Measurements from ENCODE around the gene BUD13.

DNA sequence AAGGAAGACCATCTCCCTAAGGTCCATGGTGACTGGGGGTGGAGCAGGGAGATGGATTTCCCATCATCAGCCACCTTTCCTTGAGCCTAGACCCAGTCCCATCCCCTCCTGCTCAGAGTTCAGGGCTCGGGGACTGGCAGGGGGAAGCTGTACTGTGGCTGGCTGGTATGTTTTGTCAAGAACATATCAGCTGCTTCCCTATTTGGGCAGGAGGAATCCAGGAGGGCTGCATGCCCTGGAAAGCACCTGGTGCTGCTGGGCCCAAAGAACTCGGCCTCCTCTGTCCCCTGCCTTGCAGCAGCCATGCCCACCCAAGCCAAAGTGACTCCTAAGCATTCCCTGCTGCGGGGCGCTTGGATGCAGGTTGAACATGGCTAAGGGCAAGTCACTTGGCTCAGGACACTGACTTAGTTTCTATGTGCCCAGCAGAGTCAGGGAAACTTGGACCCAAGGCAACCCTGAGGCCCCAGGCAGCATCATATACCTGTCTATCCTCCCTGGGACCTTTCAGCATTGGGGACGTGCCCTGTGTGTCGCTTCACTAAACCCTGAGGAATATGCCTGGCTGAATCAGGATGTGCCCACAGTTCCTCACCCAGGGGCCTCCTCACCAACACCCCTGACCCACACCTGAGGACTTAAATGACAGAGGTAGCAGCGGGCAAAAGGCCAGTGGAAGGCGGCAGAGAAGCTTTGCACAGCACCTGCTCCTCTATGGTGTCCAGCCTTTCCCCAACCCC, 43.1 kb downstream of the BUD13 start:
- TF ChIP-seq, protein P1, sequence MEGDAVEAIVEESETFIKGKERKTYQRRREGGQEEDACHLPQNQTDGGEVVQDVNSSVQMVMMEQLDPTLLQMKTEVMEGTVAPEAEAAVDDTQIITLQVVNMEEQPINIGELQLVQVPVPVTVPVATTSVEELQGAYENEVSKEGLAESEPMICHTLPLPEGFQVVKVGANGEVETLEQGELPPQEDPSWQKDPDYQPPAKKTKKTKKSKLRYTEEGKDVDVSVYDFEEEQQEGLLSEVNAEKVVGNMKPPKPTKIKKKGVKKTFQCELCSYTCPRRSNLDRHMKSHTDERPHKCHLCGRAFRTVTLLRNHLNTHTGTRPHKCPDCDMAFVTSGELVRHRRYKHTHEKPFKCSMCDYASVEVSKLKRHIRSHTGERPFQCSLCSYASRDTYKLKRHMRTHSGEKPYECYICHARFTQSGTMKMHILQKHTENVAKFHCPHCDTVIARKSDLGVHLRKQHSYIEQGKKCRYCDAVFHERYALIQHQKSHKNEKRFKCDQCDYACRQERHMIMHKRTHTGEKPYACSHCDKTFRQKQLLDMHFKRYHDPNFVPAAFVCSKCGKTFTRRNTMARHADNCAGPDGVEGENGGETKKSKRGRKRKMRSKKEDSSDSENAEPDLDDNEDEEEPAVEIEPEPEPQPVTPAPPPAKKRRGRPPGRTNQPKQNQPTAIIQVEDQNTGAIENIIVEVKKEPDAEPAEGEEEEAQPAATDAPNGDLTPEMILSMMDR (conservative IDR thresholded peaks at IDR 0.05; ENCODE audit: low read depth, low read length), result no peak
- TF ChIP-seq CEBPB (IDR thresholded peaks at IDR 0.05; ENCODE audit: low read depth, low read length) (no peak), RAD21 (IDR thresholded peaks at IDR 0.05; ENCODE audit: low read length) (no peak), SMC3 (IDR thresholded peaks at IDR 0.05; ENCODE audit: low read depth, low read length) (no peak), BHLHE40 (IDR thresholded peaks at IDR 0.05; ENCODE audit: low read depth, low read length) (no peak), MXI1 (IDR thresholded peaks at IDR 0.05; ENCODE audit: borderline replicate concordance, low read depth, low read length) (no peak), POLR2A (IDR thresholded peaks at IDR 0.05; ENCODE audit: low read depth, low read length) (no peak), FOS (IDR thresholded peaks at IDR 0.05; ENCODE audit: low read depth, low read length) (no peak), MAFK (IDR thresholded peaks at IDR 0.05; ENCODE audit: low read depth, low read length) (no peak), RFX5 (IDR thresholded peaks at IDR 0.05; ENCODE audit: low read depth, low read length) (no peak)
- TF ChIP-seq, protein P2, sequence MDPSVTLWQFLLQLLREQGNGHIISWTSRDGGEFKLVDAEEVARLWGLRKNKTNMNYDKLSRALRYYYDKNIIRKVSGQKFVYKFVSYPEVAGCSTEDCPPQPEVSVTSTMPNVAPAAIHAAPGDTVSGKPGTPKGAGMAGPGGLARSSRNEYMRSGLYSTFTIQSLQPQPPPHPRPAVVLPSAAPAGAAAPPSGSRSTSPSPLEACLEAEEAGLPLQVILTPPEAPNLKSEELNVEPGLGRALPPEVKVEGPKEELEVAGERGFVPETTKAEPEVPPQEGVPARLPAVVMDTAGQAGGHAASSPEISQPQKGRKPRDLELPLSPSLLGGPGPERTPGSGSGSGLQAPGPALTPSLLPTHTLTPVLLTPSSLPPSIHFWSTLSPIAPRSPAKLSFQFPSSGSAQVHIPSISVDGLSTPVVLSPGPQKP (IDR thresholded peaks at IDR 0.05; ENCODE audit: borderline replicate concordance, low read depth, low read length), result no peak
- TF ChIP-seq, protein P3, sequence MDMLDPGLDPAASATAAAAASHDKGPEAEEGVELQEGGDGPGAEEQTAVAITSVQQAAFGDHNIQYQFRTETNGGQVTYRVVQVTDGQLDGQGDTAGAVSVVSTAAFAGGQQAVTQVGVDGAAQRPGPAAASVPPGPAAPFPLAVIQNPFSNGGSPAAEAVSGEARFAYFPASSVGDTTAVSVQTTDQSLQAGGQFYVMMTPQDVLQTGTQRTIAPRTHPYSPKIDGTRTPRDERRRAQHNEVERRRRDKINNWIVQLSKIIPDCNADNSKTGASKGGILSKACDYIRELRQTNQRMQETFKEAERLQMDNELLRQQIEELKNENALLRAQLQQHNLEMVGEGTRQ (IDR thresholded peaks at IDR 0.05; ENCODE audit: low read depth, low read length), result no peak

All from IMR-90 (cell line).